K562 (cell line): ENCODE data around the gene ZNF432. TPM values are rescaled to one million over a fixed set of nuclear protein-coding genes. Genes with fewer than 3 reads are reported as not detected.

Experiments used
- CBX2 ChIP-seq: fragments of 200-600 bp; sonication (generic); IDR thresholded peaks from one replicate; pipeline ENCODE4 v1.6.1; 2012; ENCODE audit warnings: mild to moderate bottlenecking, low read length, inconsistent platforms; ENCODE audit not compliant: insufficient read depth, poor library complexity, severe bottlenecking
- CHCHD3 ChIP-seq: fragments of 250-450 bp; sonication (Bioruptor Pico); IDR thresholded peaks from 2 replicates; pipeline ENCODE4 v2.1.2; 2022; ENCODE audit warnings: mild to moderate bottlenecking
- CHD2 ChIP-seq: IDR thresholded peaks from 2 replicates; pipeline ENCODE4 v1.6.1; 2011; ENCODE audit warnings: low read depth, low read length
- HLTF ChIP-seq: fragments of 450-650 bp; IDR thresholded peaks from 2 replicates; pipeline ENCODE4 v1.6.1; 2016
- KLF10 ChIP-seq: fragments of 250-450 bp; sonication (Bioruptor Pico); IDR thresholded peaks from 2 replicates; pipeline ENCODE4 v1.6.1; 2021; ENCODE audit warnings: matching md5 sums
- KLF16 ChIP-seq: IDR thresholded peaks from 2 replicates; pipeline ENCODE4 v1.6.1; 2016; ENCODE audit warnings: antibody characterized with exemption
- NR2C2 ChIP-seq, 2 experiments: fragments of 200-800 bp in 1 of 2; sonication (Bioruptor generic) in 1 of 2; sonication (generic) in 1 of 2; formaldehyde crosslinking in 1 of 2; IDR thresholded peaks; 2 replicates each; pipeline versions ENCODE4 v1.6.1 to v1.8.0; 2016 to 2022; ENCODE audit warnings: mild to moderate bottlenecking in 1 of 2, missing compliant biosample characterization in 1 of 2, missing genetic modification characterization in 1 of 2, missing genetic modification reagents in 1 of 2
- POLR3G ChIP-seq: IDR thresholded peaks from 2 replicates; pipeline ENCODE4 v1.6.1; 2011; ENCODE audit not compliant: insufficient read length, insufficient replicate concordance; ENCODE audit errors: extremely low read depth
- POU5F1 ChIP-seq: fragments of 150-350 bp; IDR thresholded peaks from 2 replicates; pipeline ENCODE4 v1.6.1; 2014; ENCODE audit warnings: borderline replicate concordance, low read length, low read depth, mild to moderate bottlenecking; ENCODE audit not compliant: partially characterized antibody
- PPARD ChIP-seq: fragments of 250-450 bp; sonication (Bioruptor Pico); IDR thresholded peaks from 2 replicates; pipeline ENCODE4 v1.8.0; 2022; ENCODE audit warnings: inconsistent platforms, mild to moderate bottlenecking, moderate library complexity
- RFX1 ChIP-seq: fragments of 450-650 bp; IDR thresholded peaks from 2 replicates; pipeline ENCODE4 v1.6.1; 2016; ENCODE audit warnings: mild to moderate bottlenecking, moderate library complexity
- SAFB2 ChIP-seq: fragments of 200-400 bp; formaldehyde crosslinking; IDR thresholded peaks from 2 replicates; pipeline ENCODE4 v1.6.1; 2018; ENCODE audit warnings: borderline replicate concordance, low read length, low read depth, moderate library complexity; ENCODE audit not compliant: severe bottlenecking
- SETDB1 ChIP-seq: IDR thresholded peaks from one replicate; pipeline ENCODE4 v1.6.1; 2012; ENCODE audit warnings: low read length, control low read depth, inconsistent platforms
- SRSF7 ChIP-seq: fragments of 200-400 bp; formaldehyde crosslinking; optimal IDR thresholded peaks from 2 replicates; pipeline ENCODE3; 2017; ENCODE audit warnings: mild to moderate bottlenecking, low read depth, low read length
- TOE1 ChIP-seq, 2 experiments: fragments of 450-650 bp in 1 of 2; sonication (generic) in 1 of 2; formaldehyde crosslinking in 1 of 2; IDR thresholded peaks; 2 replicates each; pipeline versions ENCODE4 v1.7.1 to v1.8.0; 2016 to 2022; ENCODE audit warnings: borderline replicate concordance in 2 of 2, mild to moderate bottlenecking in 2 of 2, antibody characterized with exemption in 1 of 2, inconsistent platforms in 1 of 2, low read depth in 1 of 2, missing genetic modification reagents in 1 of 2, moderate library complexity in 1 of 2
- ZNF561 ChIP-seq: fragments of 450-650 bp; formaldehyde crosslinking; conservative IDR thresholded peaks from 2 replicates; pipeline ENCODE4 v1.4.0; 2020; ENCODE audit warnings: mild to moderate bottlenecking, moderate library complexity
- polyA plus RNA-seq, 8 experiments: library from polyadenylated mRNA; depleted of rRNA in 4 of 8; stranded (reverse) in 5 of 8; unstranded in 3 of 8; fragments of >200 nt; fragmentation: Nextera tagmentation in 2 of 8; fragmentation: Illumina TruSeq in 1 of 8; extraction: Ambion mirVana in 2 of 8; extraction: Trizol in 1 of 8; gene quantifications; 2 replicates each; pipeline versions ENCODE4 v1.2.1 to v1.2.3, GENCODE V29; 2011 to 2014; ENCODE audit warnings: inconsistent platforms in 1 of 8, missing spikeins in 1 of 8
- total RNA-seq, 7 experiments: library from RNA; depleted of rRNA in 6 of 7; stranded (reverse); fragments of >200 nt in 6 of 7; fragmentation: Illumina TruSeq in 2 of 7; extraction: Trizol in 2 of 7; gene quantifications; 2 replicates each; pipeline versions ENCODE4 v1.2.1 to v1.2.3, GENCODE V29; 2011 to 2021; ENCODE audit warnings: low replicate concordance in 1 of 7
- TF ChIP-seq, protein P1 (sequence below): sonication (generic); formaldehyde crosslinking; IDR thresholded peaks from 2 replicates; pipeline ENCODE4 v1.8.1; 2023; ENCODE audit warnings: mild to moderate bottlenecking, missing genetic modification reagents
- TF ChIP-seq, protein P2 (sequence below): fragments of 250-450 bp; sonication (Bioruptor Pico); IDR thresholded peaks from 2 replicates; pipeline ENCODE4 v1.5.1; 2021; ENCODE audit warnings: mild to moderate bottlenecking
- TF ChIP-seq, protein P3 (sequence below): fragments of 250-450 bp; sonication (Bioruptor Pico); IDR thresholded peaks from 2 replicates; pipeline ENCODE4 v1.6.1; 2021; ENCODE audit warnings: mild to moderate bottlenecking
- TF ChIP-seq, protein P4 (sequence below), 2 experiments: fragments of 450-650 bp in 1 of 2; IDR thresholded peaks; 2 replicates each; pipeline ENCODE4 v1.6.1; 2011 to 2017; ENCODE audit warnings: low read depth in 2 of 2, antibody characterized with exemption in 1 of 2, borderline replicate concordance in 1 of 2, low read length in 1 of 2, mild to moderate bottlenecking in 1 of 2, mixed read lengths in 1 of 2; ENCODE audit not compliant: control insufficient read depth in 1 of 2

ZNF432 gene
- total and polyA plus RNA-seq, 9 of the 15 experiments (the other 6 are each of a cell fraction or from before 2014, with no cell fraction given) = 2.6 to 6.8 (median 4.0) TPM

DNA sequence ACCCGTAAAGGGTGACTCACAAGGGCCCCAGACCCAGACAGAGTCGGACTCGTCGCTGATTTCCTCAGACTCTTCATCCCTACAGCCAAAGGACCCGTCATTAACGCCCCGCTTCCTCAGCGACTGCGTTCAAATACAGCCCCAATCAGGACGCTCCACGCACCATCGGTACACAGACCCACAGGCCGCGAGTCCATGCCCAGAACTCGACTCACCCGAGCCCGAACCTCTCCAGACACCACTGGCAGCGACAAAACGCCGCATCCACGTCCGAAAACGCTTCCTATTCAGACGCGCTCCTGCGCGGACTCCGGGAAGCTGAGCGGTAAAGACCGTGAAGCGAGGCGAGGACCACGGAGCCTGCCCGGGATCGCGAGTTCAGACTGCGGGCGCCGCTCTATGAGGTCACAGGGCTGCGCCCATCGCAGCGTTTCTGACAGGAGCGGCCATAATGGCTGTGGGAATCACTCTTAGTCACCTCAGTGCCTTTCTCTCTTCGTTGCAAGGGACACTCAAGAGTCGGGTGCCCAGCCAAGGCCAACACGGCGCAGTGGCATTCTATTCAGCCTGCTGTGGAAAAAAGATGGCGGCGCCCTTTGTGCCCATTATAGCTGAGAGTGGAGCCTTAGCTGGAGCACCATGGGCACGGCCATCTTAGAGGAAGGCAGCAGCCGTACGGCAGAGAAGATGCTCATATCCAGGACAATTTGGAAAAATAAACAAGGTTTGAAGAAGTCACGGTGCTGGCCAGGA is 20.4 kb downstream of the ZNF432 start, which contains the start of gene ZNF614 (continued):
- no peak for TF ChIP-seq CBX2
- TF ChIP-seq SAFB2 = no peak
- no peak for TF ChIP-seq RFX1
- TF ChIP-seq, protein P1, sequence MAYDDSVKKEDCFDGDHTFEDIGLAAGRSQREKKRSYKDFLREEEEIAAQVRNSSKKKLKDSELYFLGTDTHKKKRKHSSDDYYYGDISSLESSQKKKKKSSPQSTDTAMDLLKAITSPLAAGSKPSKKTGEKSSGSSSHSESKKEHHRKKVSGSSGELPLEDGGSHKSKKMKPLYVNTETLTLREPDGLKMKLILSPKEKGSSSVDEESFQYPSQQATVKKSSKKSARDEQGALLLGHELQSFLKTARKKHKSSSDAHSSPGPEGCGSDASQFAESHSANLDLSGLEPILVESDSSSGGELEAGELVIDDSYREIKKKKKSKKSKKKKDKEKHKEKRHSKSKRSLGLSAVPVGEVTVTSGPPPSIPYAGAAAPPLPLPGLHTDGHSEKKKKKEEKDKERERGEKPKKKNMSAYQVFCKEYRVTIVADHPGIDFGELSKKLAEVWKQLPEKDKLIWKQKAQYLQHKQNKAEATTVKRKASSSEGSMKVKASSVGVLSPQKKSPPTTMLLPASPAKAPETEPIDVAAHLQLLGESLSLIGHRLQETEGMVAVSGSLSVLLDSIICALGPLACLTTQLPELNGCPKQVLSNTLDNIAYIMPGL (CRISPR knock-in tag) = no peak
- no peak for TF ChIP-seq SRSF7
- TF ChIP-seq, protein P2, sequence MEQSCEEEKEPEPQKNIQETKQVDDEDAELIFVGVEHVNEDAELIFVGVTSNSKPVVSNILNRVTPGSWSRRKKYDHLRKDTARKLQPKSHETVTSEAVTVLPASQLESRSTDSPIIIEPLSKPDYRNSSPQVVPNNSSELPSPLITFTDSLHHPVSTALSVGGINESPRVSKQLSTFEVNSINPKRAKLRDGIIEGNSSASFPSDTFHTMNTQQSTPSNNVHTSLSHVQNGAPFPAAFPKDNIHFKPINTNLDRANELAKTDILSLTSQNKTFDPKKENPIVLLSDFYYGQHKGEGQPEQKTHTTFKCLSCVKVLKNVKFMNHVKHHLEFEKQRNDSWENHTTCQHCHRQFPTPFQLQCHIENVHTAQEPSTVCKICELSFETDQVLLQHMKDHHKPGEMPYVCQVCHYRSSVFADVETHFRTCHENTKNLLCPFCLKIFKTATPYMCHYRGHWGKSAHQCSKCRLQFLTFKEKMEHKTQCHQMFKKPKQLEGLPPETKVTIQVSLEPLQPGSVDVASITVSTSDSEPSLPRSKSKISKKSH (CRISPR knock-in tag) = no peak
- TF ChIP-seq POLR3G = no peak
- TF ChIP-seq POU5F1 = no peak
- TF ChIP-seq KLF16 = no peak
- no peak for TF ChIP-seq SETDB1
- TF ChIP-seq TOE1 (IDR thresholded peaks at IDR 0.05; ENCODE audit: borderline replicate concordance) = peak; percentile 52; the same call in 1 of the 2 replicates
- no peak for TF ChIP-seq TOE1 (CRISPR knock-in tag; IDR thresholded peaks at IDR 0.05; ENCODE audit: borderline replicate concordance, low read depth)
- TF ChIP-seq, protein P3, sequence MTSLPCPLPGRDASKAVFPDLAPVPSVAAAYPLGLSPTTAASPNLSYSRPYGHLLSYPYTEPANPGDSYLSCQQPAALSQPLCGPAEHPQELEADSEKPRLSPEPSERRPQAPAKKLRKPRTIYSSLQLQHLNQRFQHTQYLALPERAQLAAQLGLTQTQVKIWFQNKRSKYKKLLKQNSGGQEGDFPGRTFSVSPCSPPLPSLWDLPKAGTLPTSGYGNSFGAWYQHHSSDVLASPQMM (CRISPR knock-in tag) = no peak
- TF ChIP-seq, protein P4, sequence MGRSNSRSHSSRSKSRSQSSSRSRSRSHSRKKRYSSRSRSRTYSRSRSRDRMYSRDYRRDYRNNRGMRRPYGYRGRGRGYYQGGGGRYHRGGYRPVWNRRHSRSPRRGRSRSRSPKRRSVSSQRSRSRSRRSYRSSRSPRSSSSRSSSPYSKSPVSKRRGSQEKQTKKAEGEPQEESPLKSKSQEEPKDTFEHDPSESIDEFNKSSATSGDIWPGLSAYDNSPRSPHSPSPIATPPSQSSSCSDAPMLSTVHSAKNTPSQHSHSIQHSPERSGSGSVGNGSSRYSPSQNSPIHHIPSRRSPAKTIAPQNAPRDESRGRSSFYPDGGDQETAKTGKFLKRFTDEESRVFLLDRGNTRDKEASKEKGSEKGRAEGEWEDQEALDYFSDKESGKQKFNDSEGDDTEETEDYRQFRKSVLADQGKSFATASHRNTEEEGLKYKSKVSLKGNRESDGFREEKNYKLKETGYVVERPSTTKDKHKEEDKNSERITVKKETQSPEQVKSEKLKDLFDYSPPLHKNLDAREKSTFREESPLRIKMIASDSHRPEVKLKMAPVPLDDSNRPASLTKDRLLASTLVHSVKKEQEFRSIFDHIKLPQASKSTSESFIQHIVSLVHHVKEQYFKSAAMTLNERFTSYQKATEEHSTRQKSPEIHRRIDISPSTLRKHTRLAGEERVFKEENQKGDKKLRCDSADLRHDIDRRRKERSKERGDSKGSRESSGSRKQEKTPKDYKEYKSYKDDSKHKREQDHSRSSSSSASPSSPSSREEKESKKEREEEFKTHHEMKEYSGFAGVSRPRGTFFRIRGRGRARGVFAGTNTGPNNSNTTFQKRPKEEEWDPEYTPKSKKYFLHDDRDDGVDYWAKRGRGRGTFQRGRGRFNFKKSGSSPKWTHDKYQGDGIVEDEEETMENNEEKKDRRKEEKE (IDR thresholded peaks at IDR 0.05; ENCODE audit: borderline replicate concordance in 1 of 2, control insufficient read depth in 1 of 2, low read depth in 2 of 2, low read length in 1 of 2) = no peak
- TF ChIP-seq PPARD (CRISPR knock-in tag) = no peak
- TF ChIP-seq NR2C2 (CRISPR knock-in tag; IDR thresholded peaks at IDR 0.05) = peak; percentile 34; the same call in 1 of the 2 replicates
- TF ChIP-seq NR2C2 (tag; IDR thresholded peaks at IDR 0.05) = peak; percentile 91
- TF ChIP-seq CHD2 = peak; percentile 93
- no peak for TF ChIP-seq CHCHD3 (CRISPR knock-in tag)
- no peak for TF ChIP-seq ZNF561
- TF ChIP-seq HLTF = no peak
- TF ChIP-seq KLF10 = no peak
